ENCODE results near the gene PRKAG2.

The PRKAG2 gene

DNA sequence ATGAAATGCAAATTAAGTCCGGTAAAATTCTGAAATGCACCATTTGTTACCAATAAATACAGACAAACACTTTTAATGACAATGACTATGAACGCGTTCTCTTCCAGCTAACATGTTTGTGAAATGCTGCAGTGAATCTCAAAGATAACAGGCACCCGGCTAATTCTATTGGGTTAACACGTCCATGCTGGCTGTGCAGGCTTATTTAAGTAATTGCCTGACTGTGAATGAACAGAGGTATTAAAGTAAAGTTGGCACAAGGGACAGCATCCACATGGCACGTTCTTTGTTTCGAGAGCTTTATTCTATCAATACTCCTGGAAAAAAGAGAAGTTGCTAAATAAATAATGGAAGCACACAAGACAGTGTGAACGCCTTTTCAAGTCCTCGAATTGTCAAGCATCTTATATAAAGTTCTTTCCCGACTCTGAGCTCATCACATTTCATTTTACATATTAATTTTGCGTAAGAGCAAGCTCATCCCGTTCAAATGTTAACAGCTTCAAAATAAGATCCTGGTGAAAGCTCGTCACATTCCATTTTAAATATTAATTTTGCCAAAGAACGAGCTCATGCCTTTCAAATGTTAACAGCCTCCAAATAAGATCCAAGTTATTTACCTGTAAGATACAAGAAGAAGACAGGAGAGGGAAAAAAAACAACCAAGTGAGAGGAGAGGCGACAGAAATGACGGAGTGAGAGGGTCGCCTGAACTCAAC is 245.9 kb downstream of the PRKAG2 start:
- no peak for DNase-seq

DNA sequence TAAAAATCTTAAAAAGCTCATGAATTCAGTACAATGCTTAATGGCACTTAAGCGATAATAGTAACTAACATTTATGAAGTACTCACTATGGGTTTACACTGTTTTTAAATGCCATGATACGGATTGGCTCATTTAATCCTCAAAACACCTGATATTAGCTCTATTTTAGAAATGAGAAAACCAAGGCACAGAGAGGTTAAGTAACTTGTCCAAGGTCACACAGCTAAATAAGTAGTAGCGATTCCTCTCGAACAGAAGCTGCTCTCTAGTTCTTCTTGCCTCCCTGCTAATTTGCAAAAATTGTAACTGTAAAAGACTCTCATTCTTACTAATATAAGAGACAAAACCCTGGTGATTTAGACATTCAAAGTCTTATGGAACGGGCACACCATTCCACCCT is 246.6 kb downstream of the PRKAG2 start:
- DNase-seq, result no peak

DNA sequence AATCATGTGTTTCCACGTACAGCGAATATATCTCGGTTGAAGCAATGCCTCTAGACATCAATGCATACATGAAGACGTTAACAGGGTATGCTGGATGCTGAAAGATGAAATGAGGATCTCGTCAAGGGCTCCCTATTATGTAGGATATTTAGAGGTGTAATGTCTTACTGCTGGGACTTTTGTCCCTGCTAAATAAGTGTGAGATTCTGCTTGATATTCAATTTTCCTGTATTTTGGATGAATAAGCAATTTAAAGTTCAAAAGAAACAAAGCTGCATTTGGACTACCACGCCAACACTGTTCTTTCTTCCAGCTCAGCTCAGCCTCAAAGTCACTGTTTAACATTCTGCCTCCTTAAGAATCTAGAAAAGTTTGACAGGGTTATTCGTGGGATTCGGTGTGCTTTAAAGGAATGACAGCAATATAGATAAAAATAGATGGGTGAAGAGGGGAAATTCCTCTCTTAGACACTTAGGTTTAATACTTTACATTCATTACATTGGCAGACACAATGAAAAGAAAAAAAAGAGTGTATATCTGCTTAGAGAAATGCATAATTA is 247.1 kb downstream of the PRKAG2 start:
- DNase-seq, result no peak

DNA sequence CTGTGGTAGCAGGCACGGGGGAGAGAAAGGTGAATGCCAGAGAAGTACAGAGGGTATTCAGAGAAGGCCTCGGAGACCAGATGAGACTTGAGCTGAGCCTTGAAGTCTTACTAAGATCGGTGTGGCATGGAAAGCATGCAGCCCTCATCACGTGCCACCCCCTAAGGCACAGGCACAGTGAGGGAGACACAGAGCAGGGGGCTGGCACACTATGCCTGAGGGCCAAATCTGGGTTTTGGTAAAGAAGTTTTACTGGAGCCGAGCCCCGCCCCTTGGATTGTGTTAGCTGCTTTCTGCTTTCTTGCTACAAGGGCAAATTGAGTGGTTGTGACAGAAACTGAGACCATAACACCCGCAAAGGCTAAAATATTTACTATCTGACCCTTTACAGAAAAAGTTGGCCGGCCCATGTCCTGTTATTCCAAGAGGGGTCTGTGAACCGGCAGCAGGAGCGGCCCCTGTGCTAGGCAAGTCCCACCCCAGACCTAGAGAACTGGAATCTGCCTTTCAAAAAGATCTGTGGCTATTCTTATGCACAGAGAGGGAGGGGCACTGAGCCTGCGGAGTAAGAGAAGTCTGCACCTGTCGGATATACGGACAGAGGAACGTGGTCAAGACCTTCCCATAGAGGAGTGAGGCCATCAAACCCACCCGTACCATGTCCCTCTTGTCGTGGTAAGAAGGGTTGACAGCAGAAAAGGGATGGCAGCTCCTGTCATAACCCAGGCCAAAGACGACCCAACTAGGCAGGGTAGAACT is 247.9 kb downstream of the PRKAG2 start:
- DNase-seq, result no peak

DNA sequence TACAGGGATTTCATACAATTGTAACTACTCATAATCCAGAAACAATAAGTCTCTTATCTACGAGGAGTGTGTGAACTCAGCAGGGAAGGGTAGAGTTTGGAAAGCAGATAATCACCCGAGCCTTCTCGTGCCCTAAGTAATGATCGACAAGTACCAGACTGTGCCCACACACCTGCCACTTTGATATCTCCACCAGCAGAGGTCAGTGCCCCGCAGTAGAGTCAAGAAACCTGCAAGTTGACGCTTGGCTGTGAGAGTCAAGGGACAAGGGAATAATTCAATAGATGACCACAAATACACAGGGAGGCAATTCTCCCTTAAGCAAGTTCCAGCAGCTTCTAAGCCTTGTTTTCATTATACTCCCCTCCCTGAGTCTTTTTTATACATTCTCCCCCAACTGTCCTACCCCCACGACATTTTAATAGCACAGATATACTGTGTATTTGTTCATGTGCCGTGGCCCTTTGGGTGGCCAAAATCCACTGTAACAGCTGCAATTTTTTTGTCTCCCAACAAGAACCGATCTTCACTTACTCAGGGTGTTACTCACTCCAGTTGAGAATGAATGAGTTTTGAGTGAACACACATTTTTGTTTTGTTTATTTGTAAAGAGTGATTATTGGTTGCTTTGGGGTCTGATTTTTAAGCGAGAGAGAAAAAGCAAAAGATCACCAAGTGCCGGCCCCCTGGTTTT is 250.3 kb downstream of the PRKAG2 start:
- DNase-seq, result no peak

DNA sequence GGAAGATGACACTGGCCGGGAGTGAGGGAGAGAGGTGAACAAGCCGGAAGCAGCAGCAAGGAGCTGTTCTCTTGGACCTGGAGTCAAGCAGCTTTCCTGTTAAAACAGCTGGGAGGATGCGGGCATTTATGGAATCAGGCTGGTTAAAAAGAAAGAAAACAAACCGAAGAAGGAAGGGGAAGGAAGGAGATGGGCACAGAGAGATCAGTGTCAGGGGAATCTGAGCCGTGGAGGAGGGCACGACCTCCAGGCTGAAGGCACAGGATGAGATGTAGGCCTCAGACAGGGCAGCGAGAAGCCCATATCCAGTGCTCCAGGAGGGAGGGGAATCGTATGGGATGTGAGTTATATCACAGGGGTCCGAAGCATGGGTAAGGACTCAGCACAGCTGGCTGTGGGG is 251.3 kb downstream of the PRKAG2 start:
- DNase-seq, result no peak

DNA sequence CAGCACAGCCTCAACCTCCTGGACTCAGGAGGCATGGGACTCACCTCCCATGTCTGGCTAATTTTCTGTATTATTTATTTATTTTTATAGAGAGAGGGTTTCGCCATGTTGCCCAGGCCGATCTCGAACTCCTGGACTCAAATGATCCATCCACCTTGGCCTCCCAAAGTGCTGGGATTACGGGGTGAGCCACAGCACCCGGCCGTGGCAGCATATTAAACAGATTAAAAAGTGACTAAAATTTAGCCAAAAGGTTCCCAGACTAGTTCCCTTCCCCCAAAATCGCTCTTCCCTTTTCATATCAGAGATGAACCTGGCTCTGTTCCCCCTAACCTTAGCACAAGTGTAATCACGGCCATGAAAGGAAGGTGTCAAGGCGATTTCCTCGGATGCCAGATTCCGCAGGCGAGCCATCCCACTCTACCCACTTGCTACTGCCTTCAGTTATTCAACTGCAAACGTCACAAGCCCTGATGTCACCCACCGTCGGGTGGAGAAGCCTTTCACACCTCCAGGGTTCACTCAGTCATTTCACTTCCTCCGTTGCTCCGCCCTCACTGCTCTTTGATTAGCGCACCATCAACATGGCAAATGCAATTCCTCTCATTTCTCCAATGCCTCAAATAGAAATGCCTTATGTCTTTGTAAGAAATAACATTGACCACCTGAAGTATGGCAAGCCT is 252.5 kb downstream of the PRKAG2 start:
- DNase-seq, result no peak

DNA sequence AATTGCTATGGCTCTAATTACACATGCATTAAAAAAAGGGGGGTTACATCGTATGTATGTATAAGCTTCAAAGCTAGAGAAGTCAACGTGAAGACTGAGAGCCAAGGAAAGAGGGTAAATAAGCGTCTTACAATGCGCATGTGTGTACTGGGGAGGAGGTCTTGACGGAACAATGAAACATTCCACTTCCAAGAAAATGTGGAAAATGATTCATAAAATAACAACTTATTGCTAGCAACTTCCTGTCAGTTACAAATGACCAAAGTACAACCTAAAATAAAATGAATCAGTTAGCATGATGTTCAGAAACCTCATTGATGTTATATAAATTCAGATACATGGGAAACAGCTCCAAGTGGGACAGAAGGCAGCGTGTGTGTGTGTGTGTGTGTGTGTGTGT is 253.1 kb downstream of the PRKAG2 start:
- DNase-seq, result no peak

DNA sequence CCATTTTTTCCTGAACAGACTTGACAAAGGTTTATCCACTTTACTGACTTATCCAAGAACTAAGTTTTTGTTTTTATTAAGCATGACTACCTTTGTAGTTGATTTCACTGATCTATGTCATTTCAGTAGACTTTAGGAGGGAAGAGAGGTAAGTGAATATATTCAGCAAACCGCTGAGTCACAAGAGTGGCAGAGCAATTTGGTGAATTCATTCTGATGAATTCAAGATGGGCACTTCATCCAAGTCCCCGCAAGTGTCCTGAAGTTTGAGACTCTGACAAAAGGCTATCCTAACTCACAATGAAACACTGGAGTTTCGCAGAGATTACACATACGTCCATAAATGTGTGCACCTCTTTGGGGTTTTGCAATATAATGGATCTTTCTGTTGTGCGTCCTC is 255.0 kb downstream of the PRKAG2 start:
- no peak for DNase-seq

DNA sequence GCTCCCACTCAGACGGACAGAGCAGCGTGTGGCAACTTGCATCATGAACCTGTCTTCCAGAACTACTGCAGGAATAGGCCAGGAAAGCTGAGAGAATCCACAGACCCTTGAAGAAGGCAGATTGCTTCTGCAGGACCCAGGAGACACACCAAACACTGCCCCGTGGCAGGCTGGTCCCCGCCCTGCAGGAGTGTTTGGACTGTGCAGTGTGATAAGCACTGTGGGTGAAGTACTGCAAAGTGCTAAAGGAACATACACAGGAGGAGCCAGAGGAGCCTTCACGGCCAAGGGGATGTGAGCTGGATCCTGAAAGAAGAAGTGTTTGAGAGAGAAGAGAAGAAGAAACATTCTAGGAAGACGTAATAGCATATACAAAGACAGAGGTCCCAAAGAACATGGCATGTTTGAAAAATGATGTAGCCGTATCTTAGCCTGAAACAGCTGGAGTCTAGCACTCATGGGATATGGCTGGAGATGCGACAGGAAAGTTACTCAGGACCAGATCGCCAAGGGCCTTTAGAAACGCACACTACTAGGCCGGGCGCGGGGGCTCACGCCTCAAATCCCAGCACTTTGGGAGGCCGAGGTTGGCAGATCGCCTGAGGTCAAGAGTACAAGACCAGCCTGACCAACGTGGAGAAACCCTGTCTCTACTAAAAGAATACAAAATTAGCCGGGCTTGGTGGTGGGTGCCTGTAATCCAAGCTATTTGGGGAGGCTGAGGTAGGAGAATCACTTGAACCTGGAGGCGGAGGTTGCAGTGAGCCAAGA is 260.3 kb downstream of the PRKAG2 start:
- no peak for DNase-seq

DNA sequence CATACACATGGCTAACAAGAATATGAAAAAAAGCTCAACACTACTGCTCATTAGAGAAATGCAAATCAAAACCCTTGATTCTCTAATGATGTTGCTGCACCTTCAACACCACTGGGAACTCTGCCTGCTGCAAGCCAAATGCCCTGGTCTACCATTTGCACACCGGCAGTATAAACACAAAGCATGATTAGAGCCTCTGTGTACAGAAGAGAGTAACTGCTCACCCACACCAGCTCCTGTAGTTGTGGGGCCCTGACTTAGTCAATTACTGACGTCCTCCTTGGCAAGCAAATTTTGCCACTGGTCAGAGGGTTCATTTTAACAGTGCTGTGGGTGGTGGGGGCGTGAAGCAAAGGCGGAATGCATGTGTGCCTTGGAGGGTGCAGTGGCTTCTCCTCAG is 261.1 kb downstream of the PRKAG2 start:
- no peak for DNase-seq

DNA sequence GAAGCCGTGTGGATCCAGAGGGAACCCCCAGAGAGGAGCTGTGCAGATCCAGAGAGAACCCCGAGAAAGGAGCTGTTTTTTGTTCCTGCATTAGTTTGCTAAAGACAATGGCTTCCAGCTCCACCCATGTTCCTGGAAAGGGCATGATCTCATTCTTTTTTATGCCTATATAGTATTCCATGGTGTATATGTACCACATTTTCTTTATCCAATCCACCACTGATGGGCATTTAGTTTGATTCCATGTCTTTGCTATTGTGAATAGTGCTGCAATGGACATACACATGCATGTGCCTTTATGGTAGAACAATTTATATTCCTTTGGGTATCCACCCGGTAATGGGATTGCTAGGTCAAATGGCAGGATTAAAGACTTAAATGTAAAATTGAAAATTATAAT is 261.9 kb downstream of the PRKAG2 start:
- DNase-seq, result no peak

DNA sequence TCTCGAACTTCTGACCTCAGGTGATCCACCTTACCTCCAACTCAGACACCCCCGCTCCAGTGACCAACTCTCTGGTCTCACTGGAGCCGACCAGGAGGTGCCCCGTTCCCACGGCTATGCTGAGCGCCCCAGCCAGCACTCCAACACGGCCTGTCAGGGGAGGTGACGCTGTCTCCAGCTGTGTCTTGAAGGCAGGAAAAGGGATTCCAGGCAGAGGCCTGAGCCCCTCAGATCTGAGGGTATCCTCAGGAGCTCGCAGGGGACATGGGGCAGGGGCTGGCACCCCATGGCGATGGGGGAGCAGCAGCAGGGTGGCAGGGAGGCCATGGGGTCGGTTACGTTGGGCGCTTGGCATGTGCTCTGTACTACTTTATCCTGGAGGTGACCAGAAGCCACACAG is 262.9 kb downstream of the PRKAG2 start:
- DNase-seq, result no peak

DNA sequence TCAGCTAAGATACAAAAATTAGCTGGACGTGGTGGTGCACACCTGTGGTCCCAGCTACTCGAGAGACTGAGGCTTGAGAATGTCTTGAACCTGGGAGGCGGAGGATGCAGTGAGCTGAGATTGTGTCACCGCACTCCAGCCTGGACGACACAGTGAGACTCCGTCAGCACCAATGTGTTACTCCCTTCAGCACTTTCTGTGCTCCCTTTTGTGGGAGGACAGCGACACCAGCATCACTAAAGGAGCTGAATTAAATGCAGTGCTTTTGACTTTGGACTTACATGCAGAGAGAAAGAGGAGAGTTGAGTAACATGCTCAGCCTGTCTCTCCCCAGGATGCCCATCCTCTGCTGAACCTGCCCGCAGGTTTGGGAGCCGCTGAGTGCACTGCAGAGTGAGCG is 265.0 kb downstream of the PRKAG2 start:
- DNase-seq, result no peak

DNA sequence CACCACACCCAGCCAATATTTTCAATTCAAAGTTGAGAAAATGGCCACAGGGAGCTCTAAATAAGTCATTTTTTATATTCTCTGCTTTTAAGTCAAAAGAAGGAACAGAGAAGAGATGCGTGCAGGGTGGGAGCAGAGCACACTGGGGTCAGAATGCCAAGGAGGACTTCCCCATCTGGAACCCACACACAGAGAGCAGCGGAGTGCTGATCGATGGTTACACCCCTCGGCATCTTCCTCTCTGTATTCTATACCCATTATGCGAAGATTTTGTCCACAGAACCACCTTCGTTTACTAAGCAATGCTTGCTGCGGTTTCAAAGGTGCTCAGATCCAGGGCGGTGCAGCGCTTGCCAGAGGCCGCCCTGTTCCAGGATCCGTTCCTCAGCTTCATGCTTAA is 265.9 kb downstream of the PRKAG2 start:
- DNase-seq, result no peak

DNA sequence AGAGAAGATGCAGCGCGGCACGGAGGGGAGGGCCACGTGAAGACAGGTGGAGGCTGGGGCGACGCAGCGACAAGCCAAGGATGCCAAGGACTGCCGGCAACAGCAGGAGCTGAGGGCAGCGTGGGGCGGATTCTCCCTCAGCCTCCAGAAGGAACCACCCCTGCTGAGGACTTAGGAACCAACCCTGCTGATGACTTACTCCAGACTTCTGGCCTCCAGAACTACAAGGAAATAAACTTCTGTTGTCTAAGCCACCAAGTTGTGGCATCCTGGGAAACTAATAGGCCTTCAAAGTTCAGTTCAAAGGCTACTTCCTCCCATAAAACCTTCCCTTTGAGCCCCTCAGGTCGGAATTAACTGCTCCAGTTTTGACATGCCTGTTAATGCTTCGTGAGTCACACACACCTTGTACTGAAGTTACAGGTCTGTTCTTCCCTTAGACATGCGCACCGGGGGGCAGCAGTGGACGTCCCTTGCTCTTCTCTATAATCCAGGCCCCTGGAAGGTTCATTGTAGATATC is 268.8 kb downstream of the PRKAG2 start:
- no peak for DNase-seq

DNA sequence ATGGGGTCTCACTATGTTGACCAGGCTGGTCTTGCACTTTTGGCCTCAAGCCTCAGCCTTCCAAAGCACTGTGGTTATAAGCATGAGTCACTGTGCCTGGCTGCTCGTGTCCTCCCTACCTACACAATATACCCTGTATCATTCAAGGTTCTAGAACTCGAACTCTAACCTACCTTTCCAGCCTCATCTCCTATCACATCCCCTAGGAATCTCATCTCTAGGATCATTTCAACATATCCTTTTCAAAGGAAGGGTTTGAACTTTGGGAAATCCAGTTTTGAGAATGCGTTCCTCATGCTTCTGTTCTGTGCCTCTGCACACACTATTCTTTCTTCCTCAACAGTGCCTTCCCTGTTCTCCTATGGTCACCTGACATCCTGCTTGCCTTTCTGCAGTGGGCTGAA is 269.4 kb downstream of the PRKAG2 start:
- no peak for DNase-seq

DNA sequence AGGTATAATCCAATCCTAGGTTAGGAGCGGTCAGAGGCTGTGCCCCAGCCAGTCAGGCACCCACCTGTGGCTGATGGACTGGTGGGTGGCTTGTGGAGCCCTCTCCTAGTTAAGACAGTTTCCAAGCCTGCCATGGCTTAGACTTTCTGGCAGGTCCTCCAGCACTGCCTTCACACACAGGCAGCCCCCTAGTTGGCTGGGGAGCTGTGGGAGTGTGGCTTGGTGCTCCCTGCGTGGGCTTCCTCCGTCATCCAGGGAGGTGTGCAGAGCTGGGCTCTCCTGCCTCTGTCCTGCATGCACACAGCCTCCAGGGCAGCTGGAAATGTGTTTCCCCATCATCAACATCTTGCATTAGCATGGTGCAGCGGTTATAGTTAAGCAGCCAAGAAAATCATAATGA is 273.0 kb downstream of the PRKAG2 start:
- no peak for DNase-seq

DNA sequence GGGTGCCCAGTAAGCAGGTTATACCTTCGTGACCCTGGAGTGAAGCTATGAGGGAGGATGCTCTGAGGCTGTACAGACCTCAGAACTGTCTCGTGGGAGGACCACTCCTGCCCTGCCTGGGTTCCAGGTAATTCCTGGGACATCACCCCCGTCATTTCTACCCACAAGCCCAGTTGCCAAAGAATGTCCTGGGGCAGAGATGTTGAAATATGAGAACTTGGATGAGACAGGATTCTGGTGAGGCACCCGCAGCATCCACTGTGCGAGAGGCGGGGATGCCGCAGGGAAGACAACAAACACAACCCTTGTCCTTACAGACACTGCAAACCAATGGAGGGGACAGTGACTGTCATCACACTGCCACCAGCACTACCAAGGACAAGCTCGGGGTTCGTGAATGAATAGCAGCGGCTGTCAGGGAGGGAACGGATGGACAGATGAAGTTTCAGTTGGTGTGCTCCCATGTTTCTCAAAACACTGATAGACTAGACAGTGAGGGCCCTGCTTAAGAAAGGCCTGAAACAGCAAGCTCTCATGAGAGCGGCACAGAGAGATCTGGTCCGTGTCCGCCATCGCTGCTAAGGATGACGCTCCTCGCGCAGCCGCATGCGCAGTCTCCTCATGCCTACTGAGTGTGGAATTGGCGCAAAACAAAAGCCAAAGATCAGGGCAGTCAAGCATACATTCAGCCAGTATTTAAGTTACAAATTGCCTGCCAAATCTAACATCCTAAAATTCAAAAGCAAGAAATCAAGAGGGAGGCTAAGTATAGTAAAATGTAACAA is 275.2 kb downstream of the PRKAG2 start:
- no peak for DNase-seq

DNA sequence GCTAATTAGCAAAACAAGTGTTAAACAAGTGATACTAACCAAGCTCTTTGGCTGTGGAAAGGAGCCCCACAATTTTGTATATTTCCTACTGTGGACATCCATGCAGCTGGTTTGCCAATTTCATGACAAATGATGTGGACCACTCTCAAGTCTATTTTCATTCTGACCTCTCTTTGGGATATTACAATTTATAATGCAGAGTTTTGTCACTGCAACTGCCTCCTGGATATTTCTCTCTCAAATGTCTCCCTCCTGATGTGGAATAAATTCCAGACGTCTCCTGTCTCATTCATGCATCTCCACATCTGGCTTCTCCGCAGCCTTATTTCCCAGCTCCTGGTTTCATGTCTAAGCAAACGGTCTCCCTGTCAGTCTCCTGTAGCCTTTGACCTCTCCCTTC is 276.6 kb downstream of the PRKAG2 start:
- DNase-seq, result no peak
